HepG2 (cell line): ENCODE measurements around the gene RPS15A.

Experiments used
- ATRX ChIP-seq: sonication (generic); formaldehyde crosslinking; IDR thresholded peaks from 2 replicates; pipeline ENCODE4 v1.4.0; 2020; ENCODE audit warnings: missing genetic modification reagents, borderline replicate concordance
- BRD4 ChIP-seq: sonication (generic); formaldehyde crosslinking; IDR thresholded peaks from 2 replicates; pipeline ENCODE4 v1.4.0; 2020; ENCODE audit warnings: missing genetic modification reagents
- GABPB1 ChIP-seq: IDR thresholded peaks from 2 replicates; pipeline ENCODE4 v1.6.1; 2016; ENCODE audit warnings: mild to moderate bottlenecking, missing genetic modification reagents, moderate library complexity, missing compliant biosample characterization
- RBFOX2 ChIP-seq: fragments of 200-400 bp; formaldehyde crosslinking; IDR thresholded peaks from 2 replicates; pipeline ENCODE4 v1.6.1; 2017; ENCODE audit warnings: low read depth, mild to moderate bottlenecking, low read length
- ZNF569 ChIP-seq: sonication (generic); formaldehyde crosslinking; IDR thresholded peaks from 2 replicates; pipeline ENCODE4 v1.5.0; 2020; ENCODE audit warnings: mild to moderate bottlenecking, missing genetic modification reagents, moderate library complexity, borderline replicate concordance
- TF ChIP-seq, protein P1 (sequence below): sonication (generic); formaldehyde crosslinking; IDR thresholded peaks from 2 replicates; pipeline ENCODE4 v1.4.0; 2020; ENCODE audit warnings: missing genetic modification reagents

GRCh38 chr16:18796377-18796776 is 6.2 kb upstream of the RPS15A start:
- no peak for TF ChIP-seq ATRX (CRISPR knock-in tag)
- TF ChIP-seq, protein P1, sequence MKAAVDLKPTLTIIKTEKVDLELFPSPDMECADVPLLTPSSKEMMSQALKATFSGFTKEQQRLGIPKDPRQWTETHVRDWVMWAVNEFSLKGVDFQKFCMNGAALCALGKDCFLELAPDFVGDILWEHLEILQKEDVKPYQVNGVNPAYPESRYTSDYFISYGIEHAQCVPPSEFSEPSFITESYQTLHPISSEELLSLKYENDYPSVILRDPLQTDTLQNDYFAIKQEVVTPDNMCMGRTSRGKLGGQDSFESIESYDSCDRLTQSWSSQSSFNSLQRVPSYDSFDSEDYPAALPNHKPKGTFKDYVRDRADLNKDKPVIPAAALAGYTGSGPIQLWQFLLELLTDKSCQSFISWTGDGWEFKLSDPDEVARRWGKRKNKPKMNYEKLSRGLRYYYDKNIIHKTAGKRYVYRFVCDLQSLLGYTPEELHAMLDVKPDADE (CRISPR knock-in tag) = no peak
- TF ChIP-seq GABPB1 = no peak
- no peak for TF ChIP-seq RBFOX2
- TF ChIP-seq ZNF569 (CRISPR knock-in tag) = no peak
- no peak for TF ChIP-seq BRD4 (CRISPR knock-in tag)
